ENCODE measurements around the gene SPDYA.

SPDYA gene

DNA sequence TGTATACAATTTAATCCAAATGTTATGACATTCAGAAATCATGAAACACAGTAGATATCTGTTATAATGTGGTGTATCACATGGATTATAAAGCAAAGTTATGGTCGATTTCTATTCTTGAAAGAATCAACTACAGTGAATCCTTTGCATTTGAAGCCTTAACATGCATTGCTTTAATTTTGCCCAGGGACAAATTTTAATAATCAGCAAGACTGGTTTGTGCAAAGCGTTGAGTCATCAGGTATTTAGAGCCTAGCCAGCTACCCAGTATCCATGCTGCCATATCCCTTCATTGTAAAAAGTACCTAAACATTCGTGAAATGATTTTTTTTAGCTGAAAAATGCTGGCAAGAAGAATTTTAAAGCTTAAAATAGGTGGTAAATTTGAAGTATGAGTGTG, 8.9 kb upstream of the SPDYA start:
- TF ChIP-seq GATA2 (IDR thresholded peaks at IDR 0.05; ENCODE audit: low read depth, low read length) (no peak), GATA3 (IDR thresholded peaks at IDR 0.05; ENCODE audit: low read depth, low read length) (no peak)

DNA sequence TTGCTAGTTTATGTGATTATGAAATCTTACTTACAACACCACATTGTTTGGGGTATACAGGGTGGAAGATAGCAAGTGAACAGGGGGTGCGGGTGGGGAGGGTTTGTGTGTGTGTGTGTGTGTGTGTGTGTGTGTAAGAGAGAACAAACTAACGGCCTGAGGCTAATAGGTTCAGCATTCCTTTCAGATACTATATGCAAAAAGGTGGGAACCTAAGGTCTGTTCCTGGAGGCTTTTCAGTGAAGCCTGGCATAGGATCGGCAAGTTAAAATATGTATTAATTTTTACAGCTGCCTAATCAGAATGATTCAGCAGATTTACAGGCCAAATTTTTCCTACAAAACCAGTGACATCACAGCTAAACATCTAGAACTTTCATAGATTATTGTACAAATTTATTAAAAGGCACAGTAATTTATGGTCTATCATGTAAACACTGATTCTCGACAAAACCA, 7.6 kb upstream of the SPDYA start:
- TF ChIP-seq GATA3 (IDR thresholded peaks at IDR 0.05; ENCODE audit: low read depth, low read length) = no peak
- no peak for TF ChIP-seq GATA2 (IDR thresholded peaks at IDR 0.05; ENCODE audit: low read depth, low read length)

DNA sequence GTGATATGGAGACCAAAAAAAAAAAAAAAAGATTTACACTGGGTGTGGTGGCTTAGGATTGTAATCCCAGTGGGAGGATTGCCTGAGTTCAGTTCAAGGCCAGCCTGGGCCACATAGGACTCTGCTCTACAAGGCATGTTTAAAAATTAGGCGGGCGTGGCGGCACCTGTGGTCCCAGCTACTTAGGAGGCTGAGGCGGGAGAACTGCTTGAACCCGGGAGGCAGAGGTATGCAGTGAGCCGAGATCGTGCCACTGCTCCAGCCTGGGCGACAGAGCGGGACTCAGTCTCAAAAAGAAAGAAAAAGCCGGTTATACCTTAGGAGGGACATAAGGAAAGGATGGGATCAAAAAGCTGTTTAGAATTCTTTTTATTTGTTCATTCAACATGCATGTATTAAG, 707 bp upstream of the SPDYA start:
- no peak for TF ChIP-seq GATA2 (IDR thresholded peaks at IDR 0.05; ENCODE audit: low read depth, low read length)
- no peak for TF ChIP-seq GATA3 (IDR thresholded peaks at IDR 0.05; ENCODE audit: low read depth, low read length)

DNA sequence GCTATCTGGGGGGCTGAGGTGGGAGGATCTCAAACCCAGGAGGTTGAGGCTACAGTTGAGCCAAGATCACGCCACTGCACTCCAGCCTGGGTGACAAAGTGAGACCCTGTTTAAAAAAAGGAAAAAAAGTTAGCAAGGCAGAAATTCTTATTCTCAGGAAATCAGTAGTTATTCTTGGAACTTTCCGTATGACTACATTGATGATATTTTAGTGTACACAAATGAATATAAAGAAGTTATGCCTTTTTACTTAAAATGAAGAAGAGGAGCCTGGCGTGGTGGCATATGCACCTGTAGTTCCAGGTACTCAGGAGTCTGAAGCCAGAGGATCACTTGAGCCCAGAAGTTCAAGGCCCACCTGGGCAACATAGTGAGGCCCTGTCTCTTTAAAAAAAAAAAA, 7.4 kb downstream of the SPDYA start:
- TF ChIP-seq GATA3 (IDR thresholded peaks at IDR 0.05; ENCODE audit: low read depth, low read length) (no peak), GATA2 (IDR thresholded peaks at IDR 0.05; ENCODE audit: low read depth, low read length) (no peak)

DNA sequence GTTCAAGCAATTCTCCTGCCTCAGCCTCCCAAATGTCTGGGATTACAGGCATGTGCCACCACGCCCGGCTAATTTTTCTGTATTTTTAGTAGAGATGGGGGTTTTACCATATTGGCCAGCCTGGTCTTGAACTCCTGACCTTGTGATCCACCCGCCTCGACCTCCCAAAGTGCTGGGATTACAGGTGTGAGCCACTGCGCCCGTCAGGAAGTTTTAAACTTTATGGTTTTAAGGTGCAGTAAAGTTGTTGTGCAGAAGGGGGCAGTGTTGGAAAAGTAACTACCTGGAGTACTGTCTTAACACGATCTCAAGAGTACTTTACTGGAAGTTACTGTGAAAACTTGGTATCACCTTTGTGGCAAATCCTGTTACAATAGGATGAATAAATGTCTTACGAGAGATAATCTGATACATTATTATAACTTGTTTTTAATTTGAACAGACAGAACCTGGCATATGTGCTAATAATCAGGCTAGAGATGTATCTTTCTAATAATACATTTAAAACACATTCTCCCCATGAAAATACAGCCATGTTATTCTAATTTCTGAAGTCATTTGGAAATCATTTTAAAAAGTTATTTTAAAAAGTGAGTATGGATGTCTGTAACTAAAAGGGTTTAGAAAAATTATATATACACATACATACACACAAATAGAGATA, 10.8 kb downstream of the SPDYA start:
- TF ChIP-seq GATA2 (IDR thresholded peaks at IDR 0.05; ENCODE audit: low read depth, low read length) (no peak), GATA3 (IDR thresholded peaks at IDR 0.05; ENCODE audit: low read depth, low read length) (no peak)

DNA sequence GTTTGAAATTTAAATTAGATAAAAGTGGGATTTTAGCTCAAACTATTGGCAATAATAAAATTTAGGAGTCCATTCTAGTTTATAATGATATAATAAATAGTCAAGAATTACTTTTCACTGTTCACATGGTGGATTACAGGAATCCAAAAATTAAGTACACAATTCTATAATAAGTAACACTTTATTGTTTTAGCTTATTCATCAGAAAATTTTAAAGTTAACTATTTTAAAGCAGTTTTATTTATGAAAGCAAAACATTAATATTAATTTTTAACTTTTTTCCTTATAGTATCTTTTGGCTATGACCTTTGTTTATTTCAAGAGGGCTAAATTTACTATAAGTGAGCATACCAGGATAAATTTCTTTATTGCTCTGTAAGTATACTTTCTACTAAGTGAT, 11.4 kb downstream of the SPDYA start:
- TF ChIP-seq GATA2 (IDR thresholded peaks at IDR 0.05; ENCODE audit: low read depth, low read length) (no peak), GATA3 (IDR thresholded peaks at IDR 0.05; ENCODE audit: low read depth, low read length) (no peak)

DNA sequence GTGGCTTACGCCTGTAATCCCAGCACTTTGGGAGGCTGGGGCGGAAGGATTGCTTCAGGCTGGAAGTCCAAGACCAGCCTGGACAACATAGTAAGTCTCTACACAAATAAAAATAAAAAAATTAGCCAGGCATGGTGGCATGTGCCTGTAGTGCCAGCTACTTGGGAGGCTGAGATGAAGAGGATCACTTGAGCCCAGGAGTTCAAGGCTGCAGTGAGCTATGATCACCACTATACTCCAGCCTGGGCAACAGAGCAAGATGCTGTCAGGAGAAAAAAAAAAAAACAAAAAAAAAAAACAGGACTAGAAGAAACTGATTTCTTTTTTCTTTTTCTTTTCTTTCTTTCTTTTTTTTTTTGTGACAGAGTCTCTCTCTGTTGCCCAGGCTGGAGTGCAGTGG, 13.6 kb downstream of the SPDYA start:
- no peak for TF ChIP-seq GATA3 (IDR thresholded peaks at IDR 0.05; ENCODE audit: low read depth, low read length)
- TF ChIP-seq GATA2 (IDR thresholded peaks at IDR 0.05; ENCODE audit: low read depth, low read length) = no peak

DNA sequence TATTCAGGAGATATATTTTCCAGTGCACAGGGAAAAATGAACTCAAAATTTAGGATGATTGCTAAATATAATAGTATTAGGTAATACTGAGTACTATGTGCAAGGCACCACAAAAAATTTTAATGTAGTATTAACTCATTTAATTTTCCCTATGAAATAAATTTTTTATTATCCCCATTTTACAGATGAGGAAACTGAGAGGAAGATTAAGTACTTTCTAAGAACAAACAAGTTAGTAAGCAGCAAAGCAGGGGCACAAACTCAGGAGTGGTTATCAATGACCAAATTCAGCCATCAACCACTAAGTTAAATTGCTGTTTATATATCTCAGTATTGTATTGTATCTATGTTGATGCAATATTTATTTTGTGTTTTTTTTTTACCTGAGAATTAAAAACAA, 14.2 kb downstream of the SPDYA start:
- TF ChIP-seq GATA3 (IDR thresholded peaks at IDR 0.05; ENCODE audit: low read depth, low read length) (no peak), GATA2 (IDR thresholded peaks at IDR 0.05; ENCODE audit: low read depth, low read length) (no peak)

DNA sequence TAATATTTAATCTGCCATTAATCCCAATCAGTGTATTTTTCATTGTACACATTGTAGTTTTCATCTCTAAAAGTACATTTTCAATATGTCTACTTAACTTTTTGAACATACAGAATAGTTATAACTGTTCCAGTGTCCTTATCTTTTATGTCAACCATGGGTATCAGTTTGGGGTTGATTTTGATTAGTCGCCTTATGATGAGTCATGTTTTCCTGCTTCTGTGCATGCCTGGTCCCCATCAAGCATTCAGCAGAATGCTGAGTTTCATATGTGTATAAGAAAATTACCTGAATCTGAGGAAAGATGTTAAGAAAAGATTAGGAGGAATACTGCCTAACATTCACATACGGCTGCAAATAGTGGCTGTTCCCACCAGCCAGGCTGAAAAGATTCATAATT, 17.7 kb downstream of the SPDYA start:
- TF ChIP-seq GATA3 (IDR thresholded peaks at IDR 0.05; ENCODE audit: low read depth, low read length) (no peak), GATA2 (IDR thresholded peaks at IDR 0.05; ENCODE audit: low read depth, low read length) (no peak)

DNA sequence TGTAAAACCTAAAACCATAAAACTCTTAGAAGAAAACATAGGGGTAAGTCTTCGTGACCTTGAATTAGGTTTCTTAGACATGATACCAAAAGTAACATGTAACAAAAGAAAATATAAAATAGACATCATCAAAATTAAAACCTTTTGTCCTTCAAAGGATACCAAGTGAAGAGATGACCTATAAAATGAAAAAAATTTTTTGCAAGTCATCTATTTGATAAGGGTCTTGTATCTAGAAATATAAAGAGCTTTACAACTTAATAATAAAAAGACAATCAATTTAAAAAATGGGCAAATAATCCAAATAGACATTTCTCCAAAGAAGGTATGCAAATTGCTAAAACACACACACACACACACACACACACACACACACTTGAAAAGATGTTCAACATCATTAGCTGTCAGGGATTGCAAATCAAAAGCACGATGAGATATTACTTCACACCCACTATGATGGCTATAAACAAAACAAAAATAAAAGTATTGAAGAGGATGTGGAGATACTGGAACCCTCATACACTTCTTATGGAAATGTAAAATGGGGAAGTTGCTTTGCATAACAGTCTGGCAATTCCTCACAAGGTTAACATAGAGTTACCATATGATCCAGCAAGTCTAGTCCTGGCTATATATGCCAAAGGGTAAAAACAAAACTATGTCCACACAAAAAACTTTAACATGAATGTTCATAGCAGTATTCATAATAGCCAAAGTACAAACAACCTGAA, 23.3 kb downstream of the SPDYA start:
- TF ChIP-seq GATA3 (IDR thresholded peaks at IDR 0.05; ENCODE audit: low read depth, low read length) = no peak
- no peak for TF ChIP-seq GATA2 (IDR thresholded peaks at IDR 0.05; ENCODE audit: low read depth, low read length)

DNA sequence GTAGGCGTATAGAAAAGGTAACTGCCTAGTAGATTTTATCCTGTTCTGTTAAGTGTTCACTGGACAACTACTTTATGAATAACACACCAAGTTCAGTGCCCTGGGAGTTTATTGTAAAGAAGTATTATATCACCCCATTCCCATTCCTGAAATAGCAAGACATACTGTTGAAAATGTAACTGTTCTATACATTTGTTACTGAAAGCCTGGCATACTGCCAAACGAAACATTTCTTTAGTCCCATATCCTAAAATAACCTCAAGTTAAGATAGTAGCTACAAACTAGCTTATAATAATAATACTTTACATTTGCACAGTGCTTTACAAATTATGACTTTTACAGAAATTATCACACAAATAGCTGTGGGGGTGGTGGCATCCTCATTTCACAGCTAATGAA, 25.1 kb downstream of the SPDYA start:
- TF ChIP-seq GATA3 (IDR thresholded peaks at IDR 0.05; ENCODE audit: low read depth, low read length) (no peak), GATA2 (IDR thresholded peaks at IDR 0.05; ENCODE audit: low read depth, low read length) (no peak)

DNA sequence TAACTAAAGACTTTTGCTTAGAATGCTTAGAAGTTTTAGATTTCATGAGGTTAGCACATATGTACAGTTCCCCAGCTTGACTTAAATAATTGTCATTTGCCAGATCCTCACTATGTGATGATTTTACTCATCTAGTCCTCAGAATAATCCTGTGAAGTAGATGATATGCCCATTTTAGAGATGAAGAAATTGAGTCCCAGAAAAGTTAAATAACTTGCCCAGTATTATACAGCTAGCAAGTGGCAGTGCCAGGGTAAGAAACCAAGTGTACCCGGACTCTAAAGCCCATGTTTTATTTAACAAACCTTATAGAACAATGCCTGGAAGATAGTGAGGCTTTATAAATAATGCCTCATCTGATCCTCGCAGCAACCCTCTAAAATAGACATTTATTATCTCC, 28.3 kb downstream of the SPDYA start:
- no peak for TF ChIP-seq GATA2 (IDR thresholded peaks at IDR 0.05; ENCODE audit: low read depth, low read length)
- TF ChIP-seq GATA3 (IDR thresholded peaks at IDR 0.05; ENCODE audit: low read depth, low read length) = no peak

DNA sequence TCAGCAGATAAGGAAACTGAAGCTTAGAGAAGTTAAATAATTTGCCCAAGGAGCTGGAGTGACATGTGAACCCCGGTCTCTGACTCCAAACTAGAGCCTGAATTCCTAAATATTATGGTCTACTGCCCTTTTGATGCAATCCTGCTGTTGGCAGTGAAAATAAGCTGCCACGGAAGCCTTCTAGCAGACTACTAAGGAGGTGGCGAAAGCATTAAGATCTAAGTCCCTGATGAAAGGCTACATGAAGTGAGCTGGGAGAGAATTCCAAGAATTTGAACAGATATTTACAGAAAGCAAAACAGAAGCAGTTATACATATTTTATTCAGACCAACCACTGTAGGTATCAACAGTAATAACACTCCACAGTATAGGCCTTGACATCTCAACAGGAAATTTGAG, 31.4 kb downstream of the SPDYA start:
- TF ChIP-seq GATA2 (IDR thresholded peaks at IDR 0.05; ENCODE audit: low read depth, low read length) = no peak

DNA sequence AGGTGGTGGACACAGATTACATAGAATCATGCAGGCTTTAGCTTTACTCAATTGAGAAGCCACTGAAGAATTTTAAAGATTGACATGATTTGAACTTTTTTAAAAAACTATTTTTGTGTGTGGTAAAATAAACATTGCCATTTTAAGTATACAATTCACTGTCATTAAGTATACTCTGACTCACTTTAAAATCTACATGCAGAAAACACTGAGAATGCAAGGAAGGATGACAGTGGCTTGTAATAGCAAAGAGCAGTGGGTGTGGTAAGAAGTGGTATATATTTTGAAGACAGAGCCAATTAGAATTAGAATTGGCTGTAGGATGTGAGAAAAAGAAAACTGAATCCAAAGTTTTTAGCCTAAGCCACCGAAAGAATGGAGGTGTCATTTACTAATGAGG, 44.6 kb downstream of the SPDYA start:
- no peak for TF ChIP-seq GATA2 (IDR thresholded peaks at IDR 0.05; ENCODE audit: low read depth, low read length)
- TF ChIP-seq GATA3 (IDR thresholded peaks at IDR 0.05; ENCODE audit: low read depth, low read length) = no peak

DNA sequence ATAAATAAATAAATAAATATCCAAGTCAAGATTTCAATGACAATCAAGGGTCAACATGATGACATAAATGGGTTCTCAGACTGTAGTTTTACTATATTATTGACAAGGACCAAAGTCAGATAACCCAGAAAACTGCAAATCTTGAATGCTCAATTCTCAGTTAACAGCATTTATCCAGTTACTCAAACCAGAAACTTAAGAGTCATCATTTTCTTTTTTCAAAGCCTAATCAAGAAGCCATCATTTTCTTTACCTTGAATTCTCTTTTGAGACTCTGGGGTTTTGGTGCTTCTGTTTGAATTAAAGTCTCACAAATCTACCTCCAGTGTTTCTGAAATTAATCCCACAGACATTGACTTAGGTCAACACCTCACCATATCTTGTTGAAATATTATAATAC, 45.3 kb downstream of the SPDYA start:
- TF ChIP-seq GATA2 (IDR thresholded peaks at IDR 0.05; ENCODE audit: low read depth, low read length) (no peak), GATA3 (IDR thresholded peaks at IDR 0.05; ENCODE audit: low read depth, low read length) (no peak)

All from SH-SY5Y (cell line).